BJ (cell line): ENCODE results near the gene OR2T12. TPM values are rescaled to one million over a fixed set of nuclear protein-coding genes. Genes with fewer than 3 reads are reported as not detected.

Experiments
- CTCF ChIA-PET: fragments of 350-600 bp; formaldehyde crosslinking; extraction: SDS; loops from one replicate; lab custom pipeline; 2021; ENCODE audit warnings: antibody characterized with exemption, inconsistent platforms; lab: Yijun Ruan, JAX
- POLR2A ChIA-PET: fragments of 300-600 bp; sonication (Branson Sonifier 250); formaldehyde crosslinking; extraction: SDS; loops from one replicate; lab custom pipeline; 2021; ENCODE audit warnings: antibody characterized with exemption; lab: Charles Lee
- DNase-seq: peaks from one replicate; pipeline ENCODE4 v3.0.0-alpha.2; 2011; ENCODE audit warnings: low read depth
- H3K27me3 ChIP-seq: 2 replicates; pipeline ENCODE4 v1.6.0; 2011; ENCODE audit warnings: low read length; ENCODE audit not compliant: control insufficient read depth, insufficient read depth
- H3K36me3 ChIP-seq: 2 replicates; pipeline ENCODE4 v1.5.1; 2011; ENCODE audit warnings: low read length; ENCODE audit not compliant: control insufficient read depth, insufficient read depth
- H3K4me3 ChIP-seq: 2 replicates; pipeline ENCODE4 v1.5.1; 2011; ENCODE audit warnings: low read depth, mild to moderate bottlenecking, control low read depth, low read length
- polyA plus RNA-seq: library from polyadenylated mRNA; depleted of rRNA; stranded (reverse); fragments of >200 nt; gene quantifications from 2 replicates; pipeline ENCODE4 v1.2.3, GENCODE V29; 2011; rRNA removed
- TF ChIP-seq, protein P1 (sequence below): IDR thresholded peaks from 2 replicates; pipeline ENCODE4 v1.5.1; 2011; ENCODE audit warnings: low read depth, mild to moderate bottlenecking, control low read depth, inconsistent platforms, low read length, moderate library complexity; ENCODE audit not compliant: insufficient read depth

Gene OR2T12
- polyA plus RNA-seq, 1 experiment = not detected

DNA sequence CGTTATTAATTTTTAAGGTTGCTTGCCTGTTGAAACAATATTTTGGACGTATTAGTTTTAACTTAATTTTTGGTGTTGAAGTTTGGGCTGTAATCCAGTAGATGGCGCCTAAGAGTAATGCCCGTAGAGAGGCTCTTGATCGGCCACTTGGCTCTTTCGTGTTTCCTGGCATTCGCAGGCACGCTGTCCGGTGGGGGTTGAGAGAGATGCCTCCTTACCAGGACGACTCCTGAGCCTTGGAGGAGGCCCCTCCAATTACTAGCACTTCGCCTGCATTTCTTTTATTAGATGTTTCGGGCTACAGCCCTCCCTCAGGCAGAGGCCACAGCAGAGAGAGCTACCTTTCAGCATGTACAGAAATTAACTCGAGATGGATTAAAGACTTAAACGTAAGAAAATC is 60.0 kb downstream of the OR2T12 start:
- CTCF ChIA-PET = no interaction called here
- POLR2A ChIA-PET = no interaction called here
- Histone ChIP-seq H3K36me3 (no peaks in the 10 kb centered on the region), H3K27me3 (no peaks in the 10 kb centered on the region), H3K4me3 (no peak overlapping the region)
- no peak for DNase-seq
- TF ChIP-seq, protein P1, sequence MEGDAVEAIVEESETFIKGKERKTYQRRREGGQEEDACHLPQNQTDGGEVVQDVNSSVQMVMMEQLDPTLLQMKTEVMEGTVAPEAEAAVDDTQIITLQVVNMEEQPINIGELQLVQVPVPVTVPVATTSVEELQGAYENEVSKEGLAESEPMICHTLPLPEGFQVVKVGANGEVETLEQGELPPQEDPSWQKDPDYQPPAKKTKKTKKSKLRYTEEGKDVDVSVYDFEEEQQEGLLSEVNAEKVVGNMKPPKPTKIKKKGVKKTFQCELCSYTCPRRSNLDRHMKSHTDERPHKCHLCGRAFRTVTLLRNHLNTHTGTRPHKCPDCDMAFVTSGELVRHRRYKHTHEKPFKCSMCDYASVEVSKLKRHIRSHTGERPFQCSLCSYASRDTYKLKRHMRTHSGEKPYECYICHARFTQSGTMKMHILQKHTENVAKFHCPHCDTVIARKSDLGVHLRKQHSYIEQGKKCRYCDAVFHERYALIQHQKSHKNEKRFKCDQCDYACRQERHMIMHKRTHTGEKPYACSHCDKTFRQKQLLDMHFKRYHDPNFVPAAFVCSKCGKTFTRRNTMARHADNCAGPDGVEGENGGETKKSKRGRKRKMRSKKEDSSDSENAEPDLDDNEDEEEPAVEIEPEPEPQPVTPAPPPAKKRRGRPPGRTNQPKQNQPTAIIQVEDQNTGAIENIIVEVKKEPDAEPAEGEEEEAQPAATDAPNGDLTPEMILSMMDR = peak; percentile 50

Other genes starting within 250 kb of the OR2T12 start
- not detected in 2 replicates for gene OR2L13, start 208.2 kb downstream of the OR2T12 start, polyA plus RNA-seq
- not detected in 2 replicates for gene OR2M5, start 158.3 kb downstream of the OR2T12 start, polyA plus RNA-seq
- gene OR2M2, start 128.6 kb downstream of the OR2T12 start, polyA plus RNA-seq = not detected in 2 replicates
- gene OR2M3, start 106.2 kb downstream of the OR2T12 start, polyA plus RNA-seq = not detected in 2 replicates
- gene OR2M4, start 72.0 kb downstream of the OR2T12 start, polyA plus RNA-seq = not detected in 2 replicates
- gene OR2T33, start 25.4 kb downstream of the OR2T12 start, polyA plus RNA-seq = not detected in 2 replicates
- not detected in 2 replicates for gene OR2M7, start 21.1 kb upstream of the OR2T12 start, polyA plus RNA-seq
- gene OR14C36, start 45.4 kb upstream of the OR2T12 start, polyA plus RNA-seq = not detected in 2 replicates
- not detected in 2 replicates for gene OR2T4, start 58.2 kb upstream of the OR2T12 start, polyA plus RNA-seq
- gene OR2T6, start 72.3 kb upstream of the OR2T12 start, polyA plus RNA-seq = not detected in 2 replicates
- not detected in 2 replicates for gene OR2T1, start 99.6 kb upstream of the OR2T12 start, polyA plus RNA-seq
- not detected in 2 replicates for gene OR2T2, start 142.2 kb upstream of the OR2T12 start, polyA plus RNA-seq
- gene OR2T3, start 169.9 kb upstream of the OR2T12 start, polyA plus RNA-seq = not detected in 2 replicates
- not detected in 2 replicates for gene OR2T5, start 185.2 kb upstream of the OR2T12 start, polyA plus RNA-seq
- not detected in 2 replicates for gene OR2G6, start 204.6 kb upstream of the OR2T12 start, polyA plus RNA-seq